Left lung (tissue), 10 donors: ENCODE measurements around the gene PCMT1. TPM values are rescaled to one million over a fixed set of nuclear protein-coding genes. Genes with fewer than 3 reads are reported as not detected.

ENCODE experiments used
- ATAC-seq: fragments of 200-7000 bp; cut with Tn5 transposase; one replicate; pipeline ENCODE4 v1.9.1; 2020; ENCODE audit warnings: moderate library complexity
- DNase-seq, 4 donors: peaks; one replicate each; pipeline ENCODE4 v3.0.0-alpha.2; 2013 to 2020
- H3K27ac ChIP-seq, 2 donors: fragments of 200-600 bp; sonication (generic) in 1 of 2; one replicate each; pipeline versions ENCODE4 v1.5.0 to v1.8.0; 2020 to 2021
- H3K27me3 ChIP-seq, 2 donors: fragments of 200-600 bp; sonication (generic) in 1 of 2; one replicate each; pipeline versions ENCODE4 v1.5.0 to v1.8.0; 2020 to 2021
- H3K36me3 ChIP-seq, 2 donors: fragments of 200-600 bp; sonication (generic) in 1 of 2; one replicate each; pipeline versions ENCODE4 v1.5.0 to v1.8.0; 2020 to 2021
- H3K4me1 ChIP-seq, 2 donors: fragments of 200-600 bp; one replicate each; pipeline ENCODE4 v1.8.0; 2021
- H3K4me3 ChIP-seq, 2 donors: fragments of 200-600 bp; sonication (generic) in 1 of 2; one replicate each; pipeline versions ENCODE4 v1.5.0 to v1.8.0; 2020 to 2021; ENCODE audit warnings: mild to moderate bottlenecking in 1 of 2
- H3K9me3 ChIP-seq, 2 donors: fragments of 200-600 bp; sonication (generic) in 1 of 2; one replicate each; pipeline versions ENCODE4 v1.5.0 to v1.8.0; 2020 to 2021
- CTCF ChIP-seq, 2 donors: fragments of 200-600 bp; sonication (generic) in 1 of 2; IDR thresholded peaks; one replicate each; pipeline versions ENCODE4 v1.5.0 to v1.8.0; 2021; ENCODE audit warnings: antibody characterized with exemption in 2 of 2
- intact Hi-C, 2 donors: fragments of 100-400 bp; cut with DNase I; formaldehyde crosslinking; loops; one replicate each; pipeline versions ENCODE4 v1.11.2 to v1.14.2; 2022
- polyA plus RNA-seq, 6 donors: library from polyadenylated mRNA; unstranded; fragments of 120-200 nt; gene quantifications; one replicate each; pipeline ENCODE4 v1.2.1, GENCODE V29; 2013; ENCODE audit not compliant: insufficient read length in 6 of 6
- total RNA-seq, 2 donors: library from RNA; stranded (reverse); fragmentation: NEBNext Ultra II Directional; extraction: Animal tissue kit (Norgen Biotek cat#: 25700); gene quantifications; one replicate each; pipeline ENCODE4 v1.2.1, GENCODE V29; 2021
- donor health status: DM: no; HTN: yes; CAD: no.
- donor health status: DM: no; HTN: no; CAD: no.

Gene PCMT1
- total and polyA plus RNA-seq, 8 donors: 61.8 to 87.4 (median 80.3) TPM

DNA sequence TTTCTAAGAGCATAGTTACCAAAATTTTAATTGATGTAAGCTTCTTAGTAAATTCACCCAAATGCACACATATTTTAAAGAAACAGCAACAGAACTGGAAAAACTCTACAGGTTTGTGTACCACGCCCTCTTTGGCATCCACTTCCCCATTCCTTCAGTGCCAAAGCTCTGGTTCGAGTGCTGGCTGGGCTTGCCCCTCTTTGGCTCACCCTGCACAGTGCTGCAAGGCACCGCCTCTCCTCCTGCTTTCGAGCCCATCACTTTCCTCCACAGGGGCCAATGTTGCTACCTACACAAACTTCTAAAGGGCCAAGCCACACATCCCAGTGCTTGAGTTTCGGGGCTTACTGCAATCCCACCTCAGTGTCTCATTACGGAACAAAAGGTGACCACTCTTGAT is 105.0 kb downstream of the PCMT1 start:
- intact Hi-C loops: no loop called here
- ATAC-seq (peak; percentile 75), DNase-seq (no peak)
- Histone ChIP-seq H3K27me3 (no peaks in the 10 kb centered on the region), H3K4me1 (peaks cover 28 to 38% of the 10 kb centered on the region in 2 donors), H3K27ac (peak overlapping the region; percentile 31 to 62), H3K4me3 (no peak overlapping the region), H3K9me3 (no peaks in the 10 kb centered on the region), H3K36me3 (no peaks in the 10 kb centered on the region)
- no peak for TF ChIP-seq CTCF (IDR thresholded peaks at IDR 0.05)

GRCh38 chr6:149855040-149855654 is 105.6 kb downstream of the PCMT1 start:
- Histone ChIP-seq H3K27ac (peak overlapping the region; percentile 31 to 62), H3K9me3 (no peaks in the 10 kb centered on the region), H3K4me3 (no peak overlapping the region), H3K4me1 (peaks cover 28 to 38% of the 10 kb centered on the region in 2 donors), H3K36me3 (no peaks in the 10 kb centered on the region), H3K27me3 (no peaks in the 10 kb centered on the region)
- intact Hi-C loops: no loop called here
- no peak for TF ChIP-seq CTCF (IDR thresholded peaks at IDR 0.05)
- peak; percentile 72 for ATAC-seq
- DNase-seq: peak in 1 of 4 donors; percentile 50

DNA sequence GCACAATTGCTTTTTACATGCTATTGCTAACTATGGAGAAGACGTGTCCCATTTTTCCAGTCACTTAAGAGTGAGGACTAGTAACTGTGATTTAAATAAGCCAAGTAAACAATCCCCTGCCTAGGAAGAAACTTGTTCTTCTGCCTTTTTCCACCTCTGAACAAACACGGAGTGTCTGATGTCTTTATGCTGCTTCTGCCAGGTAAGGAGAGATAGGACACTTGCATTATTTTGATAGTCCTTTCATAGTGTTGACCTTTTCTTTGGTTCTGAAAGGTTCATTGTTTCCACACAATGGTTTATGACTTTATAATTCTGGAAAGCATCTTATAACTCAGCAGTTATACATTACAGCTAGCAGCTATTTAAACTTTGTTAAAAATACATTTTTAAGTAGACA is 106.2 kb downstream of the PCMT1 start:
- H3K4me1 ChIP-seq: peaks cover 28 to 38% of the 10 kb centered on the region in 2 donors
- H3K27ac ChIP-seq: peak overlapping the region; percentile 31 to 62
- no peak overlapping the region for H3K4me3 ChIP-seq
- H3K9me3 ChIP-seq: no peaks in the 10 kb centered on the region
- intact Hi-C loops: no loop called here
- no peak for TF ChIP-seq CTCF (IDR thresholded peaks at IDR 0.05)
- no peaks in the 10 kb centered on the region for H3K27me3 ChIP-seq
- H3K36me3 ChIP-seq: no peaks in the 10 kb centered on the region
- no peak for DNase-seq
- ATAC-seq: no peak

GRCh38 chr6:149856256-149856994 is 106.9 kb downstream of the PCMT1 start:
- peaks cover 27 to 41% of the 10 kb centered on the region in 2 donors for H3K4me1 ChIP-seq
- no peaks in the 10 kb centered on the region for H3K36me3 ChIP-seq
- H3K27ac ChIP-seq: peak overlapping the region in 1 of 2 donors; percentile 11
- intact Hi-C loops: no loop called here
- no peaks in the 10 kb centered on the region for H3K9me3 ChIP-seq
- no peak for TF ChIP-seq CTCF (IDR thresholded peaks at IDR 0.05)
- DNase-seq: no peak
- no peaks in the 10 kb centered on the region for H3K27me3 ChIP-seq
- no peak for ATAC-seq
- no peak overlapping the region for H3K4me3 ChIP-seq

- no peak for ATAC-seq
- H3K27me3 ChIP-seq: peaks cover 0 to 6% of the 10 kb centered on the region in 2 donors
- no peak for TF ChIP-seq CTCF (IDR thresholded peaks at IDR 0.05)
- peaks cover 18 to 39% of the 10 kb centered on the region in 2 donors for H3K4me1 ChIP-seq
- H3K36me3 ChIP-seq: no peaks in the 10 kb centered on the region
- intact Hi-C loops: no loop called here
- H3K27ac ChIP-seq: no peak overlapping the region
- no peak for DNase-seq
- H3K9me3 ChIP-seq: no peaks in the 10 kb centered on the region
- H3K4me3 ChIP-seq: no peak overlapping the region
Observed at GRCh38 chr6:149857541-149857940, 108.0 kb downstream of the PCMT1 start.
